K562 (cell line): ENCODE measurements around the gene WDFY2. TPM values are rescaled to one million over a fixed set of nuclear protein-coding genes. Genes with fewer than 3 reads are reported as not detected.
A peak's percentile ranks its signal among the peaks of the same experiment; 100 is the strongest.

ENCODE experiments used
- BRD9 ChIP-seq: fragments of 450-650 bp; IDR thresholded peaks from 2 replicates; pipeline ENCODE4 v1.6.1; 2018; ENCODE audit warnings: low read depth; ENCODE audit not compliant: partially characterized antibody
- CBX3 ChIP-seq, 2 experiments: IDR thresholded peaks; 1 replicate in 1 of 2; 2 replicates in 1 of 2; pipeline ENCODE4 v1.6.1; 2012; ENCODE audit warnings: inconsistent platforms in 2 of 2, low read length in 2 of 2, borderline replicate concordance in 1 of 2, control low read depth in 1 of 2
- ETV1 ChIP-seq: fragments of 450-650 bp; conservative IDR thresholded peaks from 2 replicates; pipeline ENCODE4 v1.6.1; 2016; ENCODE audit warnings: missing genetic modification characterization, control low read depth, low read depth, missing compliant biosample characterization
- KLF6 ChIP-seq: fragments of 250-450 bp; sonication (Bioruptor Pico); IDR thresholded peaks from 2 replicates; pipeline ENCODE4 v1.4.0; 2020; ENCODE audit warnings: mild to moderate bottlenecking, moderate library complexity, borderline replicate concordance
- MAFK ChIP-seq: IDR thresholded peaks from 2 replicates; pipeline ENCODE4 v1.6.1; 2011; ENCODE audit warnings: low read length, improper control_type of control experiment
- MLX ChIP-seq, 2 experiments: fragments of 450-650 bp in 1 of 2; sonication (generic) in 1 of 2; formaldehyde crosslinking; conservative IDR thresholded peaks; 2 replicates each; pipeline versions ENCODE4 v1.4.0 to v1.8.1; 2020 to 2022; ENCODE audit warnings: mild to moderate bottlenecking in 1 of 2, missing genetic modification reagents in 1 of 2
- MNT ChIP-seq, 2 experiments: fragments of 450-650 bp; conservative IDR thresholded peaks; 2 replicates each; pipeline ENCODE4 v1.6.1; 2017; ENCODE audit warnings: mild to moderate bottlenecking in 2 of 2, moderate library complexity in 2 of 2
- MYBL2 ChIP-seq, 2 experiments: fragments of 450-650 bp in 1 of 2; sonication (generic) in 1 of 2; formaldehyde crosslinking in 1 of 2; IDR thresholded peaks; 2 replicates each; pipeline versions ENCODE4 v1.6.1 to v1.8.1; 2017 to 2022; ENCODE audit warnings: borderline replicate concordance in 1 of 2, inconsistent platforms in 1 of 2, low read depth in 1 of 2, mild to moderate bottlenecking in 1 of 2, missing genetic modification reagents in 1 of 2, moderate library complexity in 1 of 2
- NBN ChIP-seq: fragments of 450-650 bp; IDR thresholded peaks from 2 replicates; pipeline ENCODE4 v1.6.1; 2016; ENCODE audit warnings: low read depth, mild to moderate bottlenecking
- NCOA1 ChIP-seq: fragments of 450-650 bp; IDR thresholded peaks from 2 replicates; pipeline ENCODE4 v1.6.1; 2016; ENCODE audit warnings: low read depth
- NR2C1 ChIP-seq, 2 experiments: fragments of 450-650 bp; IDR thresholded peaks; 2 replicates each; pipeline ENCODE4 v1.6.1; 2017; ENCODE audit warnings: mild to moderate bottlenecking in 2 of 2, antibody characterized with exemption in 1 of 2, inconsistent platforms in 1 of 2, missing compliant biosample characterization in 1 of 2, missing genetic modification characterization in 1 of 2
- NUFIP1 ChIP-seq: fragments of 450-650 bp; IDR thresholded peaks from 2 replicates; pipeline ENCODE4 v1.6.1; 2018; ENCODE audit not compliant: partially characterized antibody
- PBX2 ChIP-seq, 2 experiments: IDR thresholded peaks in 1 of 2; conservative IDR thresholded peaks in 1 of 2; 2 replicates each; pipeline ENCODE4 v1.6.1; 2016; ENCODE audit warnings: low read depth in 2 of 2, mild to moderate bottlenecking in 1 of 2, missing compliant biosample characterization in 1 of 2, missing genetic modification characterization in 1 of 2, moderate library complexity in 1 of 2
- PTRF ChIP-seq: fragments of 450-650 bp; IDR thresholded peaks from 2 replicates; pipeline ENCODE4 v1.6.1; 2016; ENCODE audit warnings: mild to moderate bottlenecking, missing genetic modification characterization, missing compliant biosample characterization
- RBM39 ChIP-seq: fragments of 200-400 bp; formaldehyde crosslinking; optimal IDR thresholded peaks from 2 replicates; pipeline ENCODE3; 2018; ENCODE audit warnings: low read depth, low read length
- SUPT5H ChIP-seq: fragments of 450-650 bp; IDR thresholded peaks from 2 replicates; pipeline ENCODE4 v1.6.1; 2016
- TGIF2 ChIP-seq: sonication (generic); formaldehyde crosslinking; IDR thresholded peaks from 2 replicates; pipeline ENCODE4 v1.8.1; 2022; ENCODE audit warnings: mild to moderate bottlenecking, missing genetic modification reagents, moderate library complexity
- USF1 ChIP-seq: sonication (generic); formaldehyde crosslinking; IDR thresholded peaks from 2 replicates; pipeline ENCODE4 v1.9.0; 2022; ENCODE audit warnings: mild to moderate bottlenecking, missing genetic modification reagents
- ZNF175 ChIP-seq: fragments of 200-800 bp; sonication (Bioruptor generic); IDR thresholded peaks from 2 replicates; pipeline ENCODE4 v1.6.1; 2016; ENCODE audit warnings: low read depth, mild to moderate bottlenecking, missing genetic modification characterization, missing compliant biosample characterization
- ZNF699 ChIP-seq: fragments of 250-450 bp; sonication (Bioruptor Pico); IDR thresholded peaks from 2 replicates; pipeline ENCODE4 v1.8.0; 2021; ENCODE audit warnings: mild to moderate bottlenecking, moderate library complexity; ENCODE audit not compliant: insufficient replicate concordance
- ZNF780A ChIP-seq: fragments of 250-450 bp; sonication (Bioruptor Pico); IDR thresholded peaks from 2 replicates; pipeline ENCODE4 v1.5.0; 2021; ENCODE audit warnings: mild to moderate bottlenecking
- polyA plus RNA-seq, 8 experiments: library from polyadenylated mRNA; depleted of rRNA in 4 of 8; stranded (reverse) in 5 of 8; unstranded in 3 of 8; fragments of >200 nt; fragmentation: Nextera tagmentation in 2 of 8; fragmentation: Illumina TruSeq in 1 of 8; extraction: Ambion mirVana in 2 of 8; extraction: Trizol in 1 of 8; gene quantifications; 2 replicates each; pipeline versions ENCODE4 v1.2.1 to v1.2.3, GENCODE V29; 2011 to 2014; ENCODE audit warnings: inconsistent platforms in 1 of 8, missing spikeins in 1 of 8
- total RNA-seq, 7 experiments: library from RNA; depleted of rRNA in 6 of 7; stranded (reverse); fragments of >200 nt in 6 of 7; fragmentation: Illumina TruSeq in 2 of 7; extraction: Trizol in 2 of 7; gene quantifications; 2 replicates each; pipeline versions ENCODE4 v1.2.1 to v1.2.3, GENCODE V29; 2011 to 2021; ENCODE audit warnings: low replicate concordance in 1 of 7

WDFY2 gene
- total and polyA plus RNA-seq, 9 of the 15 experiments (the other 6 are each of a cell fraction or from before 2014, with no cell fraction given): 0.66 to 6.4 (median 4.4) TPM

GRCh38 chr13:51583875-51584730 lies at the start of gene WDFY2 (continued):
- TF ChIP-seq ZNF699 (CRISPR knock-in tag) (no peak), PBX2 (CRISPR knock-in tag; IDR thresholded peaks at IDR 0.05; ENCODE audit: low read depth) (no peak), PBX2 (tag; conservative IDR thresholded peaks at IDR 0.05; ENCODE audit: low read depth) (no peak), PTRF (tag) (no peak), ZNF175 (peak; percentile 35; the same call in 1 of the 2 replicates), NBN (no peak), MNT (conservative IDR thresholded peaks at IDR 0.05) (peak; percentile 47 to 52; a peak in 3 of 4 replicates), ZNF780A (no peak), BRD9 (no peak), KLF6 (CRISPR knock-in tag) (peak; percentile 90; the same call in 1 of the 2 replicates), USF1 (CRISPR knock-in tag) (no peak), ETV1 (tag) (peak; percentile 78), NUFIP1 (no peak), MYBL2 (IDR thresholded peaks at IDR 0.05; ENCODE audit: low read depth) (no peak), MYBL2 (CRISPR knock-in tag; IDR thresholded peaks at IDR 0.05; ENCODE audit: borderline replicate concordance) (no peak), MAFK (no peak), NR2C1 (IDR thresholded peaks at IDR 0.05) (peak; percentile 56), NR2C1 (tag; IDR thresholded peaks at IDR 0.05) (no peak), NCOA1 (peak; percentile 18; the same call in 1 of the 2 replicates), CBX3 (IDR thresholded peaks at IDR 0.05; ENCODE audit: borderline replicate concordance in 1 of 2, low read length in 2 of 2) (peak in 1 of 2 experiments; percentile 11; a peak in 1 of 3 replicates), RBM39 (no peak), TGIF2 (CRISPR knock-in tag) (no peak), MLX (CRISPR knock-in tag; conservative IDR thresholded peaks at IDR 0.05) (no peak), SUPT5H (peak; percentile 65)
